Osteoblast (primary cell): Measurements from ENCODE around the gene FARP1. TPM values are rescaled to one million over a fixed set of nuclear protein-coding genes. Genes with fewer than 3 reads are reported as not detected.
A peak's percentile ranks its signal among the peaks of the same experiment; 100 is the strongest.

ENCODE experiments used
- DNase-seq: peaks from one replicate; pipeline ENCODE4 v3.0.0; 2011; ENCODE audit warnings: low spot score, mixed read lengths; ENCODE audit not compliant: insufficient read length; ENCODE audit errors: missing footprints
- H2AFZ ChIP-seq: 2 replicates; pipeline ENCODE4 v1.6.0; 2011; ENCODE audit warnings: mild to moderate bottlenecking, low read length
- H3K27ac ChIP-seq: 2 replicates; pipeline ENCODE4 v1.5.1; 2011; ENCODE audit warnings: mild to moderate bottlenecking, low read depth, low read length, moderate library complexity
- H3K27me3 ChIP-seq: 2 replicates; pipeline ENCODE4 v1.6.0; 2012; ENCODE audit warnings: mild to moderate bottlenecking, control low read depth, inconsistent platforms, low read length, moderate library complexity; ENCODE audit not compliant: insufficient read depth
- H3K36me3 ChIP-seq: 2 replicates; pipeline ENCODE4 v1.5.1; 2011; ENCODE audit warnings: mild to moderate bottlenecking, low read length, control low read depth, moderate library complexity; ENCODE audit not compliant: insufficient read depth
- H3K4me1 ChIP-seq: 2 replicates; pipeline ENCODE4 v1.5.1; 2011; ENCODE audit warnings: mild to moderate bottlenecking, low read length, control low read depth, moderate library complexity; ENCODE audit not compliant: insufficient read depth
- H3K4me2 ChIP-seq: 2 replicates; pipeline ENCODE4 v1.6.0; 2011; ENCODE audit warnings: mild to moderate bottlenecking, low read length; ENCODE audit not compliant: insufficient read depth
- H3K4me3 ChIP-seq: fragments of 200-600 bp; sonication (generic); 3 replicates; pipeline ENCODE4 v1.5.1; 2012; ENCODE audit warnings: mild to moderate bottlenecking, low read length, inconsistent platforms; ENCODE audit not compliant: insufficient read depth
- H3K79me2 ChIP-seq: 2 replicates; pipeline ENCODE4 v1.6.0; 2012; ENCODE audit warnings: mild to moderate bottlenecking, low read length, control low read depth, inconsistent platforms; ENCODE audit not compliant: insufficient read depth
- H3K9me3 ChIP-seq: 2 replicates; pipeline ENCODE4 v1.5.1; 2011; ENCODE audit warnings: low read depth, low read length, control low read depth
- H4K20me1 ChIP-seq: 2 replicates; pipeline ENCODE4 v1.6.0; 2012; ENCODE audit warnings: mild to moderate bottlenecking, low read length, control low read depth; ENCODE audit not compliant: insufficient read depth
- CTCF ChIP-seq: IDR thresholded peaks from 2 replicates; pipeline ENCODE4 v1.5.1; 2011; ENCODE audit warnings: mild to moderate bottlenecking, low read depth, low read length, moderate library complexity; ENCODE audit errors: extremely low read depth
- total RNA-seq: library from RNA; depleted of rRNA; stranded (reverse); fragments of >200 nt; gene quantifications from 2 replicates; pipeline ENCODE4 v1.2.3, GENCODE V29; 2012

Gene FARP1
- total RNA-seq, 1 donor, result 36.2 TPM

- H4K20me1 ChIP-seq, result no peaks in the 10 kb centered on the region
- TF ChIP-seq CTCF, result no peak
- no peaks in the 10 kb centered on the region for H3K4me1 ChIP-seq
- no peak overlapping the region for H2AFZ ChIP-seq
- no peak for DNase-seq
- no peak overlapping the region for H3K4me3 ChIP-seq
- no peaks in the 10 kb centered on the region for H3K36me3 ChIP-seq
- no peaks in the 10 kb centered on the region for H3K9me3 ChIP-seq
- no peak overlapping the region for H3K4me2 ChIP-seq
- no peaks in the 10 kb centered on the region for H3K79me2 ChIP-seq
- H3K27ac ChIP-seq, result no peak overlapping the region
- H3K27me3 ChIP-seq, result no peaks in the 10 kb centered on the region
These were observed 33.6 kb upstream of the FARP1 start for GRCh38 chr13:98109226-98109853.

- H4K20me1 ChIP-seq, result no peaks in the 10 kb centered on the region
- DNase-seq, result no peak
- H3K4me2 ChIP-seq, result no peak overlapping the region
- H3K4me3 ChIP-seq, result no peak overlapping the region
- H3K4me1 ChIP-seq, result no peaks in the 10 kb centered on the region
- H3K27ac ChIP-seq, result no peak overlapping the region
- no peaks in the 10 kb centered on the region for H3K79me2 ChIP-seq
- no peaks in the 10 kb centered on the region for H3K36me3 ChIP-seq
- no peak overlapping the region for H2AFZ ChIP-seq
- no peaks in the 10 kb centered on the region for H3K9me3 ChIP-seq
- TF ChIP-seq CTCF, result no peak
- no peaks in the 10 kb centered on the region for H3K27me3 ChIP-seq
These were observed 32.1 kb upstream of the FARP1 start for GRCh38 chr13:98110749-98111148.

- H3K27ac ChIP-seq, result no peak overlapping the region
- H3K27me3 ChIP-seq, result no peaks in the 10 kb centered on the region
- H2AFZ ChIP-seq, result no peak overlapping the region
- no peak for DNase-seq
- no peak for TF ChIP-seq CTCF
- H3K79me2 ChIP-seq, result no peaks in the 10 kb centered on the region
- H3K4me2 ChIP-seq, result no peak overlapping the region
- no peak overlapping the region for H3K4me3 ChIP-seq
- H3K4me1 ChIP-seq, result no peaks in the 10 kb centered on the region
- H3K36me3 ChIP-seq, result no peaks in the 10 kb centered on the region
- no peaks in the 10 kb centered on the region for H4K20me1 ChIP-seq
- H3K9me3 ChIP-seq, result no peaks in the 10 kb centered on the region
These were observed 31.5 kb upstream of the FARP1 start for GRCh38 chr13:98111168-98112098.

- no peaks in the 10 kb centered on the region for H3K27me3 ChIP-seq
- no peaks in the 10 kb centered on the region for H3K9me3 ChIP-seq
- no peak overlapping the region for H3K4me2 ChIP-seq
- H3K4me3 ChIP-seq, result no peak overlapping the region
- H4K20me1 ChIP-seq, result no peaks in the 10 kb centered on the region
- no peak for TF ChIP-seq CTCF
- no peaks in the 10 kb centered on the region for H3K4me1 ChIP-seq
- peak; percentile 63 for DNase-seq
- H2AFZ ChIP-seq, result no peak overlapping the region
- H3K27ac ChIP-seq, result no peak overlapping the region
- H3K36me3 ChIP-seq, result no peaks in the 10 kb centered on the region
- H3K79me2 ChIP-seq, result no peaks in the 10 kb centered on the region
These were observed 30.4 kb upstream of the FARP1 start for GRCh38 chr13:98112456-98112855.
